ENCODE results near the gene UNC13B.

The UNC13B gene

DNA sequence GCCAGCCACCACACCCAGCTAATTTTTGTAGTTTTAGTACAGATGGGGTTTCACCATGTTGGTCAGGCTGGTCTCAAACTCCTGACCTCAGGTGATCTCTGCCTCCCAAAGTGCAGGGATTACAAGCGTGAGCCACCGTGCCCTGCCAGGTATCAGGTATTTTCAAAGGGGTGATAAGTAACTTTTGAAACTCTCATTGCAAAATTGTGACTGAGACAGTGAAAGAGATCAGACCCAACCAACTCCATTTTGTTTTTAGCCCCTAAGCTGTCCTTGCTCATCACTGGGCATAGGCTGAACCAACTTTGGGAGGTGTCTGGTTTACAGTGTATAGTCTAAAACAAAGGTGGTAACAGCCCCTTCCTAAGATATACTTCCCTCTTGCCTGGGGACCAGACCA, 29.3 kb downstream of the UNC13B start:
- no peaks in the 10 kb centered on the region for H3K9me3 ChIP-seq (ENCODE audit: low read length)
- H3K27me3 ChIP-seq (ENCODE audit: control insufficient read depth in 1 of 2, insufficient read depth in 2 of 2, low read length in 2 of 2), result no peaks in the 10 kb centered on the region
- no peaks in the 10 kb centered on the region for H3K4me1 ChIP-seq (ENCODE audit: insufficient read depth, low read length)
- H3K36me3 ChIP-seq (ENCODE audit: insufficient read depth, low read length), result no peaks in the 10 kb centered on the region
- H3K4me3 ChIP-seq (ENCODE audit: low read depth in 1 of 2, low read length in 2 of 2), result no peak overlapping the region
- H3K9ac ChIP-seq (ENCODE audit: low read length), result no peak overlapping the region
- H3K27ac ChIP-seq (ENCODE audit: low read depth, low read length), result no peak overlapping the region

GRCh38 chr9:35193762-35194161, 32.0 kb downstream of the UNC13B start:
- no peaks in the 10 kb centered on the region for H3K4me1 ChIP-seq (ENCODE audit: insufficient read depth, low read length)
- H3K36me3 ChIP-seq (ENCODE audit: insufficient read depth, low read length), result no peaks in the 10 kb centered on the region
- H3K9ac ChIP-seq (ENCODE audit: low read length), result no peak overlapping the region
- H3K4me3 ChIP-seq (ENCODE audit: low read depth in 1 of 2, low read length in 2 of 2), result no peak overlapping the region
- no peaks in the 10 kb centered on the region for H3K9me3 ChIP-seq (ENCODE audit: low read length)
- no peak overlapping the region for H3K27ac ChIP-seq (ENCODE audit: low read depth, low read length)
- no peaks in the 10 kb centered on the region for H3K27me3 ChIP-seq (ENCODE audit: control insufficient read depth in 1 of 2, insufficient read depth in 2 of 2, low read length in 2 of 2)

DNA sequence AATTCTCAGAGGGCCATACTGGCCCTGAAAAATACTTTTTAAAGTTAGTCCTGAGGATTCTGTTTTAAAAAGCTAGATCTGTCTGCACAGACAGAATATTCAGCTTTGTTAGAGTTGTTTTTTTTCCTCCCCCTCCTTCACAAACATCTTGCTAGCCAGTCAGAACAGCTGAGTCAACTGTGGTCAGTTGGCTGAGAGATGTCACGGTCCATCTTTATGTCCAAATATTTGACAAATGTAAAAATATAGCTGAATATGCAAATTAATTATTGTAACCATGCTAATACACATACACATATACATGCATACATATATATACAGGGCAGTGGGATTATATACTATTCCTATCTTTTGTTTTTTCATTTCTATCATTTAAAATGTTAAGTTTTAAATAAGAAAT, 33.9 kb downstream of the UNC13B start:
- no peak overlapping the region for H3K27ac ChIP-seq (ENCODE audit: low read depth, low read length)
- H3K9ac ChIP-seq (ENCODE audit: low read length), result no peak overlapping the region

DNA sequence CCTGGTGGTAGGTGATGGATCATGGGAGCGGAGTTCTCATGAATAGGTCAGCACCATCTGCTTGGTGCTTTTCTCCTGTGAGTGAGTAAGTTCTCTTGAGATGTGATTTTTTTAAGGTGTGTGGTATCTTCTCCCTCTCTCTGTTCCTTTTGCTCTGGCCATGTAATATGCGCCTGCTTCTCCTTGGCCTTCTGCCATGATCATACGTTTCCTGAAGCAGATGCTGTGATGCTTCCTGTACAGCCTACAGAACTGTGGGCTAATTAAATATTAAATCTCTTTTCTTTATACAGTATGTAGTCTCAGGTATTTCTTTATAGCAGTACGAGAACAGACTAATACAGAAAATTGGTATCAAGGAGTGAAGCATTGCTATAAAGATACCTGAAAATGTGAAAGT, 36.4 kb downstream of the UNC13B start:
- Histone ChIP-seq H3K36me3 (ENCODE audit: insufficient read depth, low read length) (no peaks in the 10 kb centered on the region), H3K9me3 (ENCODE audit: low read length) (no peaks in the 10 kb centered on the region), H3K27ac (ENCODE audit: low read depth, low read length) (no peak overlapping the region), H3K4me3 (ENCODE audit: low read depth in 1 of 2, low read length in 2 of 2) (no peak overlapping the region), H3K9ac (ENCODE audit: low read length) (no peak overlapping the region), H3K4me1 (ENCODE audit: insufficient read depth, low read length) (no peaks in the 10 kb centered on the region), H3K27me3 (ENCODE audit: control insufficient read depth in 1 of 2, insufficient read depth in 2 of 2, low read length in 2 of 2) (no peaks in the 10 kb centered on the region)

More for the DNA sequence above, 33.9 kb downstream of the UNC13B start:
- no peaks in the 10 kb centered on the region for H3K9me3 ChIP-seq (ENCODE audit: low read length)
- no peak overlapping the region for H3K4me3 ChIP-seq (ENCODE audit: low read depth in 1 of 2, low read length in 2 of 2)
- no peaks in the 10 kb centered on the region for H3K27me3 ChIP-seq (ENCODE audit: control insufficient read depth in 1 of 2, insufficient read depth in 2 of 2, low read length in 2 of 2)
- no peaks in the 10 kb centered on the region for H3K36me3 ChIP-seq (ENCODE audit: insufficient read depth, low read length)
- H3K4me1 ChIP-seq (ENCODE audit: insufficient read depth, low read length), result no peaks in the 10 kb centered on the region

GRCh38 chr9:35203528-35203927, 41.7 kb downstream of the UNC13B start:
- Histone ChIP-seq H3K4me1 (ENCODE audit: insufficient read depth, low read length) (no peaks in the 10 kb centered on the region), H3K9ac (ENCODE audit: low read length) (no peak overlapping the region), H3K27me3 (ENCODE audit: control insufficient read depth in 1 of 2, insufficient read depth in 2 of 2, low read length in 2 of 2) (no peaks in the 10 kb centered on the region), H3K4me3 (ENCODE audit: low read depth in 1 of 2, low read length in 2 of 2) (no peak overlapping the region), H3K36me3 (ENCODE audit: insufficient read depth, low read length) (no peaks in the 10 kb centered on the region), H3K9me3 (ENCODE audit: low read length) (peaks cover 18% of the 10 kb centered on the region), H3K27ac (ENCODE audit: low read depth, low read length) (no peak overlapping the region)

DNA sequence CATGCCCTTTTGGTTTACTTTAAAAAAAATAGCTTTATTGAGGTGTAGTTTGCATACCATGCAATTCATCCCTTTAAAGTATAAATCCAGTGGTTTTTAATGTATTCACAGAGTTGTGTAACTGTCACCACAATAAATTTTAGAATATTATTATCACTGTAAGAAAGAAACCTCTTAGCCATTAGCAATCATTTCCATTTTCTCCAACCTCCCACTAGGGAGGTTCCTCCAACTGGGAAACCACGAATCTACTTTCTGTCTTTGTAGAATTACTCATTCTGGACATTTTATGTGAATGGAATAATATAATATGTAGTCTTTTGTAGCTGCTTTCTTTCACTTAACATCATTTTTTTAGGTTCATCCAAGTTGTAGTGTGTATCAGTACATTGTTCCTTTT, 43.5 kb downstream of the UNC13B start:
- peaks cover 18% of the 10 kb centered on the region for H3K9me3 ChIP-seq (ENCODE audit: low read length)

DNA sequence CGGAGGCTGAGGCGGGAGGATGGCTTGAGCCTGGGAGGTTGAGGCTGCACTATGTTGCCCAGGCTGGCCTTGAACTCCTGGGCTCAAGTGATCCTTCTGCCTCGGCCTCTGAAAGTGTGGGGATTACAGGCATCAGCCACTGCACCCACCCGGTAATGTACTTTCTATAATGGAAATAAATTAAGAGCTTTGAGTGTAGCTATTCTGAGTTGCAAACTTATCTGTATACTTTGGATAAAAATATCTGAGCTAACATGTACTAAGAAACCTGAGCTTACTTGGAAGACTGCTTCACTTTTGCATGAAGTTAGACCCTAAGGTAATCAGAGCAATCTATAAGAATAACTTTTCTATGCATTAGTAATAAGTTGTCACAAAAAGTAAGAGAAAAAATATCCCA, 50.0 kb downstream of the UNC13B start:
- Histone ChIP-seq H3K36me3 (ENCODE audit: insufficient read depth, low read length) (no peaks in the 10 kb centered on the region), H3K4me1 (ENCODE audit: insufficient read depth, low read length) (no peaks in the 10 kb centered on the region), H3K4me3 (ENCODE audit: low read depth in 1 of 2, low read length in 2 of 2) (no peak overlapping the region), H3K9me3 (ENCODE audit: low read length) (no peaks in the 10 kb centered on the region), H3K27me3 (ENCODE audit: control insufficient read depth in 1 of 2, insufficient read depth in 2 of 2, low read length in 2 of 2) (no peaks in the 10 kb centered on the region), H3K9ac (ENCODE audit: low read length) (no peak overlapping the region), H3K27ac (ENCODE audit: low read depth, low read length) (no peak overlapping the region)

More for the DNA sequence above, 43.5 kb downstream of the UNC13B start:
- no peaks in the 10 kb centered on the region for H3K36me3 ChIP-seq (ENCODE audit: insufficient read depth, low read length)
- H3K4me1 ChIP-seq (ENCODE audit: insufficient read depth, low read length), result no peaks in the 10 kb centered on the region
- no peak overlapping the region for H3K9ac ChIP-seq (ENCODE audit: low read length)
- H3K27ac ChIP-seq (ENCODE audit: low read depth, low read length), result no peak overlapping the region
- H3K4me3 ChIP-seq (ENCODE audit: low read depth in 1 of 2, low read length in 2 of 2), result no peak overlapping the region
- no peaks in the 10 kb centered on the region for H3K27me3 ChIP-seq (ENCODE audit: control insufficient read depth in 1 of 2, insufficient read depth in 2 of 2, low read length in 2 of 2)

DNA sequence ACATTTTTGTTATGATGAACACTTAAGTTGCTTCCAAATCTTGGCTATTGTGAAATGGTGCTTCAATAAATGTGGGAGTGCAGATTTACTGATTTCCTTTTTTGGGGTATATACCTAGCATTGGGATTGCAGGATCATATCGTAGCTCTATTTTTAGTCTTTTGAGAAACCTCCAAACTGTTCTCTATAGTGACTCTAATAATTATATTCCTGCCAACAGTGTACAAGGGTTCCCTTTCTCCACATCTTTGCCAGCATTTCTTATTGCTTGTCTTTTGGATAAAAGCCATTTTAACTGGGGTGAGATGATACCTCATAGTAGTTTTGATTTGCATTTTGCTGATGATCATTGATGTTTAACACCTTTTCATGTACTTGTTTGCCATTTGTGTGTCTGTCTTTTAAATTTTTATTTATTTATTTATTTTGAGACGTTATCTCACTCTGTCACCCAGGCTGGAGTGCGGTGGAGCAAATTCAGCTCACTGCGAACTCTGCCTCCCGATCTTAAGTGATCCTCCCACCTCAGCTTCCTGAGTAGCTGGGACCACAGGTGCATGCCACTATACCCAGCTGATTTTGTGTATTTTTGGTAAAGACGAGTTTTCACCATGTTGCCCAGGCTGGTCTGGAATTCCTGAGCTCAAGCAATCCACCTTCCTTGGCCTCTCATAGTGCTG, 59.0 kb downstream of the UNC13B start:
- Histone ChIP-seq H3K9ac (ENCODE audit: low read length) (no peak overlapping the region), H3K9me3 (ENCODE audit: low read length) (no peaks in the 10 kb centered on the region), H3K36me3 (ENCODE audit: insufficient read depth, low read length) (no peaks in the 10 kb centered on the region), H3K27me3 (ENCODE audit: control insufficient read depth in 1 of 2, insufficient read depth in 2 of 2, low read length in 2 of 2) (no peaks in the 10 kb centered on the region), H3K27ac (ENCODE audit: low read depth, low read length) (no peak overlapping the region), H3K4me1 (ENCODE audit: insufficient read depth, low read length) (no peaks in the 10 kb centered on the region), H3K4me3 (ENCODE audit: low read depth in 1 of 2, low read length in 2 of 2) (no peak overlapping the region)

GRCh38 chr9:35225677-35226076, 63.9 kb downstream of the UNC13B start:
- Histone ChIP-seq H3K36me3 (ENCODE audit: insufficient read depth, low read length) (no peaks in the 10 kb centered on the region), H3K27ac (ENCODE audit: low read depth, low read length) (no peak overlapping the region), H3K4me1 (ENCODE audit: insufficient read depth, low read length) (no peaks in the 10 kb centered on the region), H3K27me3 (ENCODE audit: control insufficient read depth in 1 of 2, insufficient read depth in 2 of 2, low read length in 2 of 2) (no peaks in the 10 kb centered on the region), H3K9me3 (ENCODE audit: low read length) (no peaks in the 10 kb centered on the region), H3K9ac (ENCODE audit: low read length) (no peak overlapping the region), H3K4me3 (ENCODE audit: low read depth in 1 of 2, low read length in 2 of 2) (no peak overlapping the region)

DNA sequence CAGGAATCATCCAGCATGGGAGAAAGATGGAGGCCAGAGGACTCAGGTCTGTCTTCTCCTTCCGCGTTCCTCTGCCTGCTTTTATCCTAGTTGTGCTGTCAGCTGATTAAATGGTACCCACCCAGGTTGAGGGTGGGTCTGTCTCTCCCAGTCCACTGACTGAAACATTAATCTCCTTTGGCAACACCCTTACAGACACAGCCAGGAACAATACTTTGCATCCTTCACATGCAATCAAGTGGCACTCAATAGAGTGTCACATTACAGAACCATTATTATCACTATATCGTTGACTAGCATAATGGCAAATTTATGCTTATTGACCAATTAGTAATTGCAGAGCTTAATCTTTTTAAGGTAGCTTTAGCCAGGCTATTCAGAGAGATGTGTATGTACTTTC, 64.8 kb downstream of the UNC13B start:
- Histone ChIP-seq H3K27me3 (ENCODE audit: control insufficient read depth in 1 of 2, insufficient read depth in 2 of 2, low read length in 2 of 2) (no peaks in the 10 kb centered on the region), H3K4me3 (ENCODE audit: low read depth in 1 of 2, low read length in 2 of 2) (no peak overlapping the region), H3K9me3 (ENCODE audit: low read length) (no peaks in the 10 kb centered on the region), H3K4me1 (ENCODE audit: insufficient read depth, low read length) (no peaks in the 10 kb centered on the region), H3K36me3 (ENCODE audit: insufficient read depth, low read length) (no peaks in the 10 kb centered on the region), H3K27ac (ENCODE audit: low read depth, low read length) (no peak overlapping the region), H3K9ac (ENCODE audit: low read length) (no peak overlapping the region)

DNA sequence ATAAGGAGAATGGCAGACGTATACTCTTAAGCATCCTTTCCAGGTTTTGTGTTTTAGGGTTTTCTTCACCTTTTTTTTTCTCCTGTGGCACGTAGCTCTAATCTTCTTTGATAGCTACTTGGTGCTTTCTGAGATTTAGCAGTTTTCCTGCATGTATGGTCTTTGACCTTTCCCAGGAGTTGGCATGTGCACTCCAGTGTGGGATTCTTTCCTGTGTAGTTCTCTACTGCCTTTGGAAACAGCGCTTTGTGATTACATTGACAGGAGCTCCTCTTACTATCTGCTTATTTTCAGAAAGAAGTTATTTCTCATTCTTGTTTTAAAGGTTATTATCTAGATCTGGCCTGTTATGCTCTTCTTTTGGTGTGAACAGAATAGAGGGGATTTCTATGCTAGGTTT, 65.5 kb downstream of the UNC13B start:
- H3K27ac ChIP-seq (ENCODE audit: low read depth, low read length), result no peak overlapping the region
- H3K4me1 ChIP-seq (ENCODE audit: insufficient read depth, low read length), result no peaks in the 10 kb centered on the region
- no peaks in the 10 kb centered on the region for H3K27me3 ChIP-seq (ENCODE audit: control insufficient read depth in 1 of 2, insufficient read depth in 2 of 2, low read length in 2 of 2)
- H3K36me3 ChIP-seq (ENCODE audit: insufficient read depth, low read length), result no peaks in the 10 kb centered on the region
- no peak overlapping the region for H3K9ac ChIP-seq (ENCODE audit: low read length)
- H3K9me3 ChIP-seq (ENCODE audit: low read length), result no peaks in the 10 kb centered on the region
- no peak overlapping the region for H3K4me3 ChIP-seq (ENCODE audit: low read depth in 1 of 2, low read length in 2 of 2)

GRCh38 chr9:35229066-35229778, 67.4 kb downstream of the UNC13B start:
- no peak overlapping the region for H3K9ac ChIP-seq (ENCODE audit: low read length)
- no peak overlapping the region for H3K4me3 ChIP-seq (ENCODE audit: low read depth in 1 of 2, low read length in 2 of 2)
- H3K4me1 ChIP-seq (ENCODE audit: insufficient read depth, low read length), result no peaks in the 10 kb centered on the region
- no peak overlapping the region for H3K27ac ChIP-seq (ENCODE audit: low read depth, low read length)
- no peaks in the 10 kb centered on the region for H3K27me3 ChIP-seq (ENCODE audit: control insufficient read depth in 1 of 2, insufficient read depth in 2 of 2, low read length in 2 of 2)
- no peaks in the 10 kb centered on the region for H3K9me3 ChIP-seq (ENCODE audit: low read length)
- H3K36me3 ChIP-seq (ENCODE audit: insufficient read depth, low read length), result no peaks in the 10 kb centered on the region
